ENCODE data around the gene ARMCX6. TPM values are rescaled to one million over a fixed set of nuclear protein-coding genes. Genes with fewer than 3 reads are reported as not detected.
"Not testable (repeated sequence)": the region's sequence is repeated elsewhere in the genome, so short reads cannot be mapped to it uniquely, and the experiment has no call there.

ARMCX6 gene
- total RNA-seq, 6 donors from 2014 or later: 7.3 to 45.7 (median 20.9) TPM

DNA sequence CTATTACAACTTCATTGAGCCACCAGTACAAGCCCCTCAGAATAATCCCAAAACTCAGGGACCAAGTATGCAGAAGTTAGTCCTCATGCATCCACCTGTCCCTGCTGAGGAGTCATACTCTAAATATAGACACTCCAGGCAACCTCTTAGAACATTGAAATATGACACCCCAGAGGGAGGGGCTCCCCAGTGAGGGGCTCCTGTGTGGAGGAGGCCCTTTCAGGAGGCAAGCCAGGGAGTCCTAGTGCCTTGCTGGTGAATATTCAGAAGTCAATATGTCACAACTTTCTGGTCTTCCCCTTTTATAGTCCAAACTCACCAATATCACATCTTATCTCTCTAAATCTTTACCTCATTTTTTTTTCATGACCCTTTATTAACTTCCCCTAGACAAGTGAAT lies 1.6 kb upstream of the ARMCX6 start:
- TF ChIP-seq POLR2AphosphoS5 (IDR thresholded peaks at IDR 0.05): no peak
- TF ChIP-seq POLR2A (IDR thresholded peaks at IDR 0.05): no peak
- TF ChIP-seq, protein P1, sequence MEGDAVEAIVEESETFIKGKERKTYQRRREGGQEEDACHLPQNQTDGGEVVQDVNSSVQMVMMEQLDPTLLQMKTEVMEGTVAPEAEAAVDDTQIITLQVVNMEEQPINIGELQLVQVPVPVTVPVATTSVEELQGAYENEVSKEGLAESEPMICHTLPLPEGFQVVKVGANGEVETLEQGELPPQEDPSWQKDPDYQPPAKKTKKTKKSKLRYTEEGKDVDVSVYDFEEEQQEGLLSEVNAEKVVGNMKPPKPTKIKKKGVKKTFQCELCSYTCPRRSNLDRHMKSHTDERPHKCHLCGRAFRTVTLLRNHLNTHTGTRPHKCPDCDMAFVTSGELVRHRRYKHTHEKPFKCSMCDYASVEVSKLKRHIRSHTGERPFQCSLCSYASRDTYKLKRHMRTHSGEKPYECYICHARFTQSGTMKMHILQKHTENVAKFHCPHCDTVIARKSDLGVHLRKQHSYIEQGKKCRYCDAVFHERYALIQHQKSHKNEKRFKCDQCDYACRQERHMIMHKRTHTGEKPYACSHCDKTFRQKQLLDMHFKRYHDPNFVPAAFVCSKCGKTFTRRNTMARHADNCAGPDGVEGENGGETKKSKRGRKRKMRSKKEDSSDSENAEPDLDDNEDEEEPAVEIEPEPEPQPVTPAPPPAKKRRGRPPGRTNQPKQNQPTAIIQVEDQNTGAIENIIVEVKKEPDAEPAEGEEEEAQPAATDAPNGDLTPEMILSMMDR (IDR thresholded peaks at IDR 0.05): no peak
- TF ChIP-seq EP300 (IDR thresholded peaks at IDR 0.05): no peak
- DNase-seq: no peak
- H3K27me3 ChIP-seq: no peaks in the 10 kb centered on the region
- no peak overlapping the region for H3K4me3 ChIP-seq
- peaks cover 0 to 4% (median under 1%) of the 10 kb centered on the region in 4 donors for H3K4me1 ChIP-seq
- no peak overlapping the region for H3K27ac ChIP-seq
- ATAC-seq (ENCODE audit: low FRiP score in 2 of 2): no peak
- H3K36me3 ChIP-seq: no peaks in the 10 kb centered on the region
- H3K9me3 ChIP-seq: no peaks in the 10 kb centered on the region

DNA sequence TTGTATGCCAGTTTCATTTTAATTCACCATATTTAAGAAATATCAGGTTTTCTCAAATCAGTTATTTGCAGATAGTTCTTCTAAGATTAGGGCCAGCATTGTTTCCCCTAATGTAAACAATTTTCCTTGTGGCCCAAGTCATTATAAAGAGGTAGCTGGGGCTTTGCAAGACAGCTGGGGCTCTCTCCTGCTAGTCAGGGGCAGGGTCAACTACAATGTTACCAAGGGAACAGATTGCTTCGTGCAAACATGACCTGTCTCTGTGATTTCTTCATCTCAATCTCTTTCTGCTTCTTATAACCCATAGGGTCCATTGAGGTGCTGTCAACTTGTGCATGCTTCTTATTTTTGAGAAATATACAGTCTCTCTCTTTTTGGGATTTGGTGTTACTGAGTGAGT lies 12.1 kb downstream of the ARMCX6 start:
- DNase-seq (no peak), ATAC-seq (ENCODE audit: low FRiP score in 2 of 2) (no peak)
- 54 to 75% methylated on average over 1 of the region's 1 CpG for WGBS, 2 donors
- TF ChIP-seq, protein P1 (IDR thresholded peaks at IDR 0.05): no peak
- H3K36me3 ChIP-seq: no peaks in the 10 kb centered on the region
- no peak overlapping the region for H3K27ac ChIP-seq
- H3K4me3 ChIP-seq: no peak overlapping the region
- no peaks in the 10 kb centered on the region for H3K9me3 ChIP-seq
- H3K4me1 ChIP-seq: no peaks in the 10 kb centered on the region
- H3K27me3 ChIP-seq: no peaks in the 10 kb centered on the region

DNA sequence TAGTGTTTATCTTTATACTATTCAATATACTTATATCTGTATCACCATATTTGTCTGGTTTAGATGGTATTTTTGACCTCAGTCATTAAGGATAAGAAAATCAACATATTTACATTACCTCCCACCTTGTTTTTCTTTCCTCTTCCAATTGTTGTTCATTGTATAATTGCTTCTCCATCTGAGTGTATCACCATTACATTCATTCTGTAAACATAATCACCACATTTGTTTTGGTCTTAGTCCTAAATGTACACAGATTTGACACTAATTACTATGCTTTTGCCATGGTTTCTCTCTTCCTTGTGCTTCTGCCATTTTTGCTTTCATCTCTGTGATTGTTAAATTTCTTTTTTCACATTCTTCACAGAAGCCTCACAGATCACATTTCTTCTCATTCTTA lies 12.7 kb downstream of the ARMCX6 start:
- Histone ChIP-seq H3K36me3 (no peaks in the 10 kb centered on the region), H3K27ac (no peak overlapping the region), H3K27me3 (no peaks in the 10 kb centered on the region), H3K9me3 (no peaks in the 10 kb centered on the region), H3K4me3 (no peak overlapping the region), H3K4me1 (no peaks in the 10 kb centered on the region)
- no peak for ATAC-seq (ENCODE audit: low FRiP score in 2 of 2)
- no peak for DNase-seq
- TF ChIP-seq POLR2AphosphoS5 (IDR thresholded peaks at IDR 0.05) (no peak), POLR2A (IDR thresholded peaks at IDR 0.05) (no peak), EP300 (IDR thresholded peaks at IDR 0.05) (no peak)
- TF ChIP-seq, protein P1 (IDR thresholded peaks at IDR 0.05): no peak

DNA sequence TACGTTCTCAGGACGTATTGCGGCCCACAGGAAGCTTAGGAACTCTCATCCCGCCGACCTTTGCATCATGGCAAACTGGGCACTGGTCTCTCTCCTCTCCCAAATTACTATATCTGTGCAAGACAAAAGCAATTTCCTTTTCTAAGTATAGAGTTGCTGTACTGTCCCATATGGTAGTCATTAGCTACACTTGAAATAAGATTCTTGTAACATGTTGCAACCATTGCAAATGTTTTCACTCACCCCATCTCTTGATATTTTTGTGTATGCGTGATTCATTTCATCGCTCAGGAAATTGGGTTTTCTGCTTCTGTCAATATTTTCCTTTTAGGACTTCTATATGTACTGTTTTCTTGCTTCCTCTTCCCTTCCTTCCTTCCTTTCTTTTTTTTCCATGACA lies 15.7 kb downstream of the ARMCX6 start:
- no peaks in the 10 kb centered on the region for H3K4me1 ChIP-seq
- no peaks in the 10 kb centered on the region for H3K27me3 ChIP-seq
- DNase-seq (no peak), ATAC-seq (ENCODE audit: low FRiP score in 2 of 2) (no peak)
- no peak overlapping the region for H3K4me3 ChIP-seq
- no peak overlapping the region for H3K27ac ChIP-seq
- TF ChIP-seq, protein P1 (IDR thresholded peaks at IDR 0.05): no peak
- TF ChIP-seq POLR2AphosphoS5 (IDR thresholded peaks at IDR 0.05): no peak
- no peak for TF ChIP-seq POLR2A (IDR thresholded peaks at IDR 0.05)
- TF ChIP-seq EP300 (IDR thresholded peaks at IDR 0.05): no peak
- WGBS, 2 donors: 69 to 79% methylated on average over 2 to 7 of the region's 7 CpGs
- H3K9me3 ChIP-seq: no peaks in the 10 kb centered on the region
- no peaks in the 10 kb centered on the region for H3K36me3 ChIP-seq

DNA sequence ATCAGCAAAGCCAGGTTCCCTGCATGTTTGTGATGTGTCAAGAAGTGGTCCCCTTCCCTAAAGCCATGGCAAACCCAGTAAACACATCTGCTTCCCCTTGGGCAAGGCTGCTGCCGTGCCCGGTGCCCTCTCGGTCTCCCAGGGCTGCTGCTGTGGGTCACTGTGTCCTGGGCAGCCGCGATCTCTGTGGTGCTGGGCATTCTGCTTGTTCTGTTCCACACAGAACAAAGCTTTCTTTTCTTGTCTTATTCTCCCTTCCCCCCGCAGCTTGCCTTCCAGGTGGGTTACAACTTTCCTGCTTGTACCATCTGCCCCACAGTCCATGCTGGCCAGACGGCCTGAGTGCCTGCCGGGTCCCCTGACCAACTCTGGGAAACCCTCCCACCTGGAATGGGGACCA lies 18.2 kb downstream of the ARMCX6 start:
- peak in 1 of 2 donors; percentile 34 for DNase-seq
- ATAC-seq (ENCODE audit: low FRiP score in 2 of 2): peak in 1 of 2 donors; percentile 44
- H3K4me1 ChIP-seq: not testable (repeated sequence)

More for the DNA sequence above, 18.2 kb downstream of the ARMCX6 start:
- not testable (repeated sequence) for H3K4me3 ChIP-seq, H3K9me3 ChIP-seq, H3K27ac ChIP-seq, H3K27me3 ChIP-seq, H3K36me3 ChIP-seq
- WGBS, 2 donors: 89% methylated on average over 6 of the region's 8 CpGs; no CpG with 5 or more reads in 1 of the 2 donors
